ENCODE measurements around the gene SNTG2. TPM values are rescaled to one million over a fixed set of nuclear protein-coding genes. Genes with fewer than 3 reads are reported as not detected.

SNTG2 gene
- total RNA-seq, 2 donors from 2014 or later = 2.4 TPM; not detected in 1

- DNase-seq (ENCODE audit: low spot score) = no peak
- H3K36me3 ChIP-seq = no peaks in the 10 kb centered on the region
- H3K4me3 ChIP-seq = no peak overlapping the region
- no peaks in the 10 kb centered on the region for H3K4me1 ChIP-seq
- H3K9me3 ChIP-seq = peaks cover 0 to 10% of the 10 kb centered on the region in 2 donors
- H3K27ac ChIP-seq = no peak overlapping the region
- no peak for TF ChIP-seq CTCF (IDR thresholded peaks at IDR 0.05)
- no peaks in the 10 kb centered on the region for H3K27me3 ChIP-seq
These were observed 6.8 kb upstream of the SNTG2 start for GRCh38 chr2:943821-944220.

GRCh38 chr2:944693-945092 lies 6.0 kb upstream of the SNTG2 start:
- Histone ChIP-seq H3K9me3 (peaks cover 0 to 10% of the 10 kb centered on the region in 2 donors), H3K27me3 (no peaks in the 10 kb centered on the region), H3K27ac (no peak overlapping the region), H3K4me3 (no peak overlapping the region), H3K36me3 (no peaks in the 10 kb centered on the region), H3K4me1 (peaks cover 0 to 4% of the 10 kb centered on the region in 2 donors)
- DNase-seq (ENCODE audit: low spot score) = no peak
- no peak for TF ChIP-seq CTCF (IDR thresholded peaks at IDR 0.05)

- no peak overlapping the region for H3K4me3 ChIP-seq
- TF ChIP-seq CTCF (IDR thresholded peaks at IDR 0.05) = no peak
- peaks cover 0 to 10% of the 10 kb centered on the region in 2 donors for H3K9me3 ChIP-seq
- H3K4me1 ChIP-seq = peaks cover 0 to 8% of the 10 kb centered on the region in 2 donors
- no peak for DNase-seq (ENCODE audit: low spot score)
- peaks cover 0 to 3% of the 10 kb centered on the region in 2 donors for H3K27me3 ChIP-seq
- no peaks in the 10 kb centered on the region for H3K36me3 ChIP-seq
- no peak overlapping the region for H3K27ac ChIP-seq
These were observed 5.5 kb upstream of the SNTG2 start for GRCh38 chr2:945104-945503.

- TF ChIP-seq CTCF (IDR thresholded peaks at IDR 0.05) = no peak
- Histone ChIP-seq H3K27me3 (peaks cover 0 to 10% of the 10 kb centered on the region in 2 donors), H3K27ac (no peak overlapping the region), H3K36me3 (no peaks in the 10 kb centered on the region), H3K4me3 (no peak overlapping the region), H3K9me3 (peaks cover 0 to 10% of the 10 kb centered on the region in 2 donors), H3K4me1 (peaks cover 0 to 18% of the 10 kb centered on the region in 2 donors)
- DNase-seq (ENCODE audit: low spot score) = no peak
These were observed 4.3 kb upstream of the SNTG2 start for GRCh38 chr2:946073-946948.

- TF ChIP-seq CTCF (IDR thresholded peaks at IDR 0.05) = no peak
- peaks cover 0 to 13% of the 10 kb centered on the region in 2 donors for H3K27me3 ChIP-seq
- peak overlapping the region; percentile 40 to 62 for H3K4me3 ChIP-seq
- H3K9me3 ChIP-seq = peaks cover 0 to 8% of the 10 kb centered on the region in 2 donors
- H3K4me1 ChIP-seq = peaks cover 0 to 19% of the 10 kb centered on the region in 2 donors
- DNase-seq (ENCODE audit: low spot score) = no peak
- H3K27ac ChIP-seq = peak overlapping the region in 1 of 2 donors; percentile 44
- no peaks in the 10 kb centered on the region for H3K36me3 ChIP-seq
These were observed 1.1 kb upstream of the SNTG2 start for GRCh38 chr2:949384-950079.
